Renal cortex interstitium (tissue), 15 donors: ENCODE measurements around the gene PCDHB16. TPM values are rescaled to one million over a fixed set of nuclear protein-coding genes. Genes with fewer than 3 reads are reported as not detected.
"Not testable (repeated sequence)": the region's sequence is repeated elsewhere in the genome, so short reads cannot be mapped to it uniquely, and the experiment has no call there.

Source experiments
- DNase-seq, 11 donors: peaks; one replicate each; pipeline ENCODE4 v3.0.0-alpha.2; 2013; ENCODE audit warnings: low read depth in 9 of 11, low spot score in 4 of 11; ENCODE audit errors: extremely low read depth in 1 of 11
- long read RNA-seq, 16 experiments: transcript quantifications; one replicate each; lab custom pipeline, GENCODE V29; 2026
- polyA plus RNA-seq, 3 donors: library from polyadenylated mRNA; unstranded; fragments of 120-200 nt; gene quantifications; one replicate each; pipeline ENCODE4 v1.2.1, GENCODE V29; 2013; ENCODE audit not compliant: insufficient read length in 3 of 3

PCDHB16 gene
- polyA plus RNA-seq = 1 to 10 TPM; 5.0 to 7.6 (median 5.1) TPM
- long read RNA-seq, donor 1, full-length matches to known transcripts = 9 of 9 reads
- long read RNA-seq, donor 1, partial matches to known transcripts = 0 of 9 reads
- long read RNA-seq, donor 1, other reads (novel, unspliced or antisense) = 0 of 9 reads
- long read RNA-seq, donor 2, full-length matches to known transcripts = 8 of 8 reads
- long read RNA-seq, donor 2, partial matches to known transcripts = 0 of 8 reads
- long read RNA-seq, donor 2, other reads (novel, unspliced or antisense) = 0 of 8 reads
- long read RNA-seq, donor 3, full-length matches to known transcripts = 9 of 9 reads
- long read RNA-seq, donor 3, partial matches to known transcripts = 0 of 9 reads
- long read RNA-seq, donor 3, other reads (novel, unspliced or antisense) = 0 of 9 reads
- long read RNA-seq, donor 4, full-length matches to known transcripts = 4 of 4 reads
- long read RNA-seq, donor 4, partial matches to known transcripts = 0 of 4 reads
- long read RNA-seq, donor 4, other reads (novel, unspliced or antisense) = 0 of 4 reads
- long read RNA-seq, donor 5 = 0 reads
- long read RNA-seq, donor 6, full-length matches to known transcripts = 15 of 15 reads
- long read RNA-seq, donor 6, partial matches to known transcripts = 0 of 15 reads
- long read RNA-seq, donor 6, other reads (novel, unspliced or antisense) = 0 of 15 reads
- long read RNA-seq, donor 7, full-length matches to known transcripts = 6 of 6 reads
- long read RNA-seq, donor 7, partial matches to known transcripts = 0 of 6 reads
- long read RNA-seq, donor 7, other reads (novel, unspliced or antisense) = 0 of 6 reads
- long read RNA-seq, donor 8 = 0 reads
- long read RNA-seq, donor 9, full-length matches to known transcripts = 13 of 13 reads
- long read RNA-seq, donor 9, partial matches to known transcripts = 0 of 13 reads
- long read RNA-seq, donor 9, other reads (novel, unspliced or antisense) = 0 of 13 reads
- long read RNA-seq, donor 10, full-length matches to known transcripts = 7 of 7 reads
- long read RNA-seq, donor 10, partial matches to known transcripts = 0 of 7 reads
- long read RNA-seq, donor 10, other reads (novel, unspliced or antisense) = 0 of 7 reads
- long read RNA-seq, donor 11, full-length matches to known transcripts = 16 of 16 reads
- long read RNA-seq, donor 11, partial matches to known transcripts = 0 of 16 reads
- long read RNA-seq, donor 11, other reads (novel, unspliced or antisense) = 0 of 16 reads
- long read RNA-seq, donor 12, full-length matches to known transcripts = 6 of 6 reads
- long read RNA-seq, donor 12, partial matches to known transcripts = 0 of 6 reads
- long read RNA-seq, donor 12, other reads (novel, unspliced or antisense) = 0 of 6 reads
- long read RNA-seq, donor 13 = 0 reads
- long read RNA-seq, donor 14, full-length matches to known transcripts = 5 of 5 reads
- long read RNA-seq, donor 14, partial matches to known transcripts = 0 of 5 reads
- long read RNA-seq, donor 14, other reads (novel, unspliced or antisense) = 0 of 5 reads
- long read RNA-seq, donor 15, full-length matches to known transcripts = 5 of 5 reads
- long read RNA-seq, donor 15, partial matches to known transcripts = 0 of 5 reads
- long read RNA-seq, donor 15, other reads (novel, unspliced or antisense) = 0 of 5 reads
- long read RNA-seq, donor 16, full-length matches to known transcripts = 26 of 26 reads
- long read RNA-seq, donor 16, partial matches to known transcripts = 0 of 26 reads
- long read RNA-seq, donor 16, other reads (novel, unspliced or antisense) = 0 of 26 reads

DNA sequence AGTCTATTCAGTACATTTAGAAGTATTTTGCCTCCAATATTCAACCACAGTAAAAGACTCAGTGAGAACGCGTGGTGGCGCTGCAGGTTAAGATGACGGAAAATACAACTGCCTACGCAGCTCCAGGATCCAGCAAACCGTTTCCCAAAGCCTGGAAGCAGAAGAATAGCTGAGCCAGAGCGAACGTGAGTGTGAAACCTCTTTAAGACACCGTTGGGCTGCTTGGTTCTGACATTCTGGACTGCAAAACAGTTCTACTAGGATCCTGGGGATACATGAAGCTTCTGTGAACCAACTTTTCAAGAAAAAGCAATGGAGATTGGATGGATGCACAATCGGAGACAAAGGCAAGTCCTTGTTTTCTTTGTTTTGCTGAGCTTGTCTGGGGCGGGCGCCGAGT, at the start of gene PCDHB16:
Gene PCDHB16, plus strand, starts transcription at position 140 of the 400 bp plus-strand sequence. Its CDS starts 173 bp downstream, at position 313.
- DNase-seq = peak in 3 of 11 donors; percentile 20 to 40 (median 29)

DNA sequence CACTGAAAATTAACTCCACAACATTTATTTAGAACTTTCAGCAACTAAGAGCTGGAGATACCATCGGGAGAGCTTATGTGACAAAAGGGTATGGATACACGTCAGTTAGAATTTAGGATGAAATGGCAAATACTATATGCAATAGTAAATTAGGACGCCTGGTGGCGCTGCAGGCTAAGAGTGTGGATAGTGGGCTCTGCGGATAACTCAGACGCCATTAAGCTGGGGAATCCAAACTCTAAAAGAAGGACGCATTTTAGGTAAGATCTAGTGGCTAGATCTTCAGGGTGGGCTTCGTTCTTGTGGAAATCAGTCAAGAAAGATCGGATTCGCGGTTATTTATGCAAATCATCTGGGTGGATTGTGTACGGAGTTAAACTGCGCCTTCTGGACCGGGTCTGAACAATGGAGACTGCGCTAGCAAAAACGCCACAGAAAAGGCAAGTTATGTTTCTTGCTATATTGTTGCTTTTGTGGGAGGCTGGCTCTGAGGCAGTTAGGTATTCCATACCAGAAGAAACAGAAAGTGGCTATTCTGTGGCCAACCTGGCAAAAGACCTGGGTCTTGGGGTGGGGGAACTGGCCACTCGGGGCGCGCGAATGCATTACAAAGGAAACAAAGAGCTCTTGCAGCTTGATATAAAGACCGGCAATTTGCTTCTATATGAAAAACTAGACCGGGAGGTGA, 47.0 kb upstream of the PCDHB16 start, which contains the start of gene PCDHB5:
Gene PCDHB5, plus strand, starts transcription at position 177 of the 688 bp plus-strand sequence. Its CDS starts 229 bp downstream, at position 406.
- DNase-seq = peak in 1 of 11 donors; percentile 31

- no peak for DNase-seq
These were observed 46.4 kb upstream of the PCDHB16 start for GRCh38 chr5:141135718-141136266.

GRCh38 chr5:141137346-141137745, 44.8 kb upstream of the PCDHB16 start:
- DNase-seq = not testable (repeated sequence)

DNA sequence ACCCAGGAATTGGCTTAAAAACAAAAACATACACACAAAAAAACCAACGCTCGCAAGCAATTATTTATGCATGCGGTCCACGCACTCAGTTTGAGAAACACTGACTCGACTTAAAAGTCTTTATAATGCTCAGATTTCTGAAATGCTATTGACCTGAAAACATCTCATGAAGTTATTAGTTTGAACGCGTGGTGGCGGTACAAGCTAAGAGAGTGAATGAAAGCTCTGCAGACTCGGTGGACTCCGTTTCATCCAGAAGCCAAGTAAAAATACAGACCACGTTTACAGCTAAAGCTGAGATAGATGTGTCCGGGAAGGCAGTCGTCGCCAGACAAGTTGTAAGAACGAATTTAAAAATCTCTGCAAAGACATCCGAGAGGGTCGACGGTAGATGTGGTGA, 32.4 kb upstream of the PCDHB16 start, which contains the start of gene PCDHB6:
Gene PCDHB6, plus strand, starts transcription at position 246 of the 400 bp plus-strand sequence. CDS start 201 bp downstream, outside the sequence.
- DNase-seq = peak in 2 of 11 donors; percentile 9 to 39

- no peak for DNase-seq
These were observed 31.8 kb upstream of the PCDHB16 start for GRCh38 chr5:141150224-141150992.

DNA sequence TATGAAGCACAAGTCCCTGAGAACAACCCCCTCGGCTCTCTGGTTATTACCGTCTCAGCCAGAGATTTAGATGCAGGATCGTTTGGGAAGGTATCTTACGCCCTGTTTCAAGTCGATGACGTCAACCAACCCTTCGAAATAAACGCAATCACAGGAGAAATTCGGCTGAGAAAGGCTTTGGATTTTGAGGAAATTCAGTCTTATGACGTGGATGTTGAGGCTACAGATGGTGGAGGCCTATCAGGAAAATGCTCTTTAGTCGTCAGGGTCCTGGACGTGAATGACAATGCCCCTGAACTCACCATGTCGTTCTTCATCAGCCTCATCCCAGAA, 31.2 kb upstream of the PCDHB16 start:
- no peak for DNase-seq

DNA sequence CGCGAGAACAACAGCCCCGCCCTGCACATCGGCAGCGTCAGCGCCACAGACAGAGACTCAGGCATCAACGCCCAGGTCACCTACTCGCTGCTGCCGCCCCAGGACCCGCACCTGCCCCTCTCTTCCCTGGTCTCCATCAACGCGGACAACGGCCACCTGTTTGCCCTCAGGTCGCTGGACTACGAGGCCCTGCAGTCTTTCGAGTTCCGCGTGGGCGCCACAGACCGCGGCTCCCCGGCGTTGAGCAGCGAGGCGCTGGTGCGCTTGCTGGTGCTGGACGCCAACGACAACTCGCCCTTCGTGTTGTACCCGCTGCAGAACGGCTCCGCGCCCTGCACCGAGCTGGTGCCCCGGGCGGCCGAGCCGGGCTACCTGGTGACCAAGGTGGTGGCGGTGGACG, 30.6 kb upstream of the PCDHB16 start:
- not testable (repeated sequence) for DNase-seq

DNA sequence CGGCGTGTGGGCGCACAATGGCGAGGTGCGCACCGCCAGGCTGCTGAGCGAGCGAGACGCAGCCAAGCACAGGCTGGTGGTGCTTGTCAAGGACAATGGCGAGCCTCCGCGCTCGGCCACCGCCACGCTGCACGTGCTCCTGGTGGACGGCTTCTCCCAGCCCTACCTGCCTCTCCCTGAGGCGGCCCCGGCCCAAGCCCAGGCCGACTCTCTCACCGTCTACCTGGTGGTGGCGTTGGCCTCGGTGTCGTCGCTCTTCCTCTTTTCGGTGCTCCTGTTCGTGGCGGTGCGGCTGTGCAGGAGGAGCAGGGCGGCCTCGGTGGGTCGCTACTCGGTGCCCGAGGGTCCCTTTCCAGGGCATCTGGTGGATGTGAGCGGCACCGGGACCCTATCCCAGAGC, 30.1 kb upstream of the PCDHB16 start:
- not testable (repeated sequence) for DNase-seq

GRCh38 chr5:141155540-141156374, 26.4 kb upstream of the PCDHB16 start:
- DNase-seq = no peak

DNA sequence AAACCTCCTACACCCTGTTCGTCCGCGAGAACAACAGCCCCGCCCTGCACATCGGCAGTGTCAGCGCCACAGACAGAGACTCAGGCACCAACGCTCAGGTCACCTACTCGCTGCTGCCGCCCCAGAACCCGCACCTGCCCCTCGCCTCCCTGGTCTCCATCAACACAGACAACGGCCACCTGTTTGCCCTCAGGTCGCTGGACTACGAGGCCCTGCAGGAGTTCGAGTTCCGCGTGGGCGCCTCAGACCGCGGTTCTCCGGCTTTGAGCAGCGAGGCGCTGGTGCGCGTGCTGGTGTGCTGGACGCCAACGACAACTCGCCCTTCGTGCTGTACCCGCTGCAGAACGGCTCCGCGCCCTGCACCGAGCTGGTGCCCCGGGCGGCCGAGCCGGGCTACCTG, 24.8 kb upstream of the PCDHB16 start:
- not testable (repeated sequence) for DNase-seq

- DNase-seq = not testable (repeated sequence)
These were observed 24.3 kb upstream of the PCDHB16 start for GRCh38 chr5:141157901-141158300.

GRCh38 chr5:141172381-141173204, 9.6 kb upstream of the PCDHB16 start, which contains the start of gene PCDHB7:
Gene PCDHB7 (plus strand): TSS chr5:141172644. CDS start chr5:141172836, 192 bp downstream.
- DNase-seq = peak in 2 of 11 donors; percentile 23 to 50

DNA sequence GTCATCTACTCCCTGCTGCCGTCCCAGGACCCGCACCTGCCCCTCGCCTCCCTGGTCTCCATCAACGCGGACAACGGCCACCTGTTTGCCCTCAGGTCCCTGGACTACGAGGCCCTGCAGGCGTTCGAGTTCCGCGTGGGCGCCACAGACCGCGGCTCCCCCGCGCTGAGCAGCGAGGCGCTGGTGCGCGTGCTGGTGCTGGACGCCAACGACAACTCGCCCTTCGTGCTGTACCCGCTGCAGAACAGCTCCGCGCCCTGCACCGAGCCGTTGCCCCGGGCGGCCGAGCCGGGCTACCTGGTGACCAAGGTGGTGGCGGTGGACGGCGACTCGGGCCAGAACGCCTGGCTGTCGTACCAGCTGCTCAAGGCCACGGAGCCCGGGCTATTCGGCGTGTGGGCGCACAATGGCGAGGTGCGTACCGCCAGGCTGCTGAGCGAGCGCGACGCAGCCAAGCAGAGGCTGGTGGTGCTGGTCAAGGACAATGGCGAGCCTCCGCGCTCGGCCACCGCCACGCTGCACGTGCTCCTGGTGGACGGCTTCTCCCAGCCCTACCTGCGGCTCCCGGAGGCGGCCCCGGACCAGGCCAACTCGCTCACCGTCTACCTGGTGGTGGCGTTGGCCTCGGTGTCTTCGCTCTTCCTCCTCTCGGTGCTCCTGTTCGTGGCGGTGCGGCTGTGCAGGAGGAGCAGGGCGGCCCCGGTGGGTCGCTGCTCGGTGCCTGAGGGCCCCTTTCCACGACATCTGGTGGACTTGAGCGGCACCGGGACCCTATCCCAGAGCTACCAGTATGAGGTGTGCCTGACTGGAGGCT, 7.7 kb upstream of the PCDHB16 start:
- DNase-seq = not testable (repeated sequence)
